ENCODE data around the gene ZDHHC3. TPM values are rescaled to one million over a fixed set of nuclear protein-coding genes. Genes with fewer than 3 reads are reported as not detected.

Gene ZDHHC3
- total RNA-seq, 1 experiment from 2014 or later: 122 TPM

GRCh38 chr3:44931791-44932190, 44.2 kb downstream of the ZDHHC3 start:
- H3K79me2 ChIP-seq (ENCODE audit: low read length): 0 out of 2 replicates have a peak, but pooled peaks cover 3% of the 10 kb centered on the region
- no peaks in the 10 kb centered on the region for H3K9me3 ChIP-seq (ENCODE audit: low read length)
- no peaks in the 10 kb centered on the region for H3K9me2 ChIP-seq (replicated peaks; ENCODE audit: low read length)
- H3K9ac ChIP-seq (ENCODE audit: low read length): no peak overlapping the region
- H3K4me2 ChIP-seq (ENCODE audit: low read length): no peak overlapping the region
- no peaks in the 10 kb centered on the region for H3F3A ChIP-seq (ENCODE audit: low read length, unreplicated experiment)
- H3K4me3 ChIP-seq (ENCODE audit: low read length): no peak overlapping the region
- no peaks in the 10 kb centered on the region for H4K20me1 ChIP-seq (ENCODE audit: low read length)
- TF ChIP-seq CTCF (conservative IDR thresholded peaks at IDR 0.05; ENCODE audit: low read depth, low read length) (no peak), EZH2 (IDR thresholded peaks at IDR 0.05; ENCODE audit: low read length, unreplicated experiment) (no peak), EZH2phosphoT487 (IDR thresholded peaks at IDR 0.05; ENCODE audit: borderline replicate concordance, low read length) (no peak)
- H2AFZ ChIP-seq (ENCODE audit: low read length): no peak overlapping the region
- POLR2A ChIA-PET (ENCODE audit: unreplicated experiment): no interaction called here
- CTCF ChIA-PET: no interaction called here
- H3K27ac ChIP-seq (ENCODE audit: low read length): no peak overlapping the region
- H3K4me1 ChIP-seq (ENCODE audit: insufficient read depth, low read length): no peaks in the 10 kb centered on the region
- no peak for ATAC-seq
- no peak for DNase-seq
- no peaks in the 10 kb centered on the region for H3K27me3 ChIP-seq (ENCODE audit: low read length)
- no TSS peak for BruUV-seq (replicated peaks)
- peaks cover 31% of the 10 kb centered on the region; the same call in 1 of the 2 replicates for H3K36me3 ChIP-seq (ENCODE audit: low read depth, low read length)
- intact Hi-C loops (cut with micrococcal nuclease): no loop called here

- Histone ChIP-seq H3K4me2 (ENCODE audit: low read length) (no peak overlapping the region), H4K20me1 (ENCODE audit: low read length) (no peaks in the 10 kb centered on the region), H3K4me3 (ENCODE audit: low read length) (no peak overlapping the region), H3K9me3 (ENCODE audit: low read length) (no peaks in the 10 kb centered on the region), H3K9me2 (replicated peaks; ENCODE audit: low read length) (no peaks in the 10 kb centered on the region), H3K4me1 (ENCODE audit: insufficient read depth, low read length) (no peaks in the 10 kb centered on the region), H3K9ac (ENCODE audit: low read length) (no peak overlapping the region), H3F3A (ENCODE audit: low read length, unreplicated experiment) (no peaks in the 10 kb centered on the region), H3K79me2 (ENCODE audit: low read length) (0 out of 2 replicates have a peak, but pooled peaks cover 3% of the 10 kb centered on the region), H3K27ac (ENCODE audit: low read length) (no peak overlapping the region), H3K36me3 (ENCODE audit: low read depth, low read length) (peaks cover 39% of the 10 kb centered on the region; the same call in 1 of the 2 replicates), H2AFZ (ENCODE audit: low read length) (no peak overlapping the region), H3K27me3 (ENCODE audit: low read length) (no peaks in the 10 kb centered on the region)
- ChIA-PET POLR2A (ENCODE audit: unreplicated experiment) (no interaction called here), CTCF (no interaction called here)
- intact Hi-C loops (cut with micrococcal nuclease): no loop called here
- no TSS peak for BruUV-seq (replicated peaks)
- no peak for ATAC-seq
- DNase-seq: no peak
- TF ChIP-seq EZH2phosphoT487 (IDR thresholded peaks at IDR 0.05; ENCODE audit: borderline replicate concordance, low read length) (no peak), EZH2 (IDR thresholded peaks at IDR 0.05; ENCODE audit: low read length, unreplicated experiment) (no peak), CTCF (conservative IDR thresholded peaks at IDR 0.05; ENCODE audit: low read depth, low read length) (no peak)
These were observed 45.1 kb downstream of the ZDHHC3 start for GRCh38 chr3:44930911-44931310.

- TF ChIP-seq CTCF (conservative IDR thresholded peaks at IDR 0.05; ENCODE audit: low read depth, low read length): no peak
- no peak for TF ChIP-seq EZH2 (IDR thresholded peaks at IDR 0.05; ENCODE audit: low read length, unreplicated experiment)
- no peak for TF ChIP-seq EZH2phosphoT487 (IDR thresholded peaks at IDR 0.05; ENCODE audit: borderline replicate concordance, low read length)
- Histone ChIP-seq H3K4me3 (ENCODE audit: low read length) (no peak overlapping the region), H3K36me3 (ENCODE audit: low read depth, low read length) (peaks cover 43% of the 10 kb centered on the region; the same call in 1 of the 2 replicates), H3K4me1 (ENCODE audit: insufficient read depth, low read length) (0 out of 2 replicates have a peak, but pooled peaks cover 9% of the 10 kb centered on the region), H3F3A (ENCODE audit: low read length, unreplicated experiment) (no peaks in the 10 kb centered on the region), H3K9me2 (replicated peaks; ENCODE audit: low read length) (no peaks in the 10 kb centered on the region), H3K4me2 (ENCODE audit: low read length) (no peak overlapping the region), H3K27me3 (ENCODE audit: low read length) (no peaks in the 10 kb centered on the region), H3K9ac (ENCODE audit: low read length) (no peak overlapping the region), H4K20me1 (ENCODE audit: low read length) (no peaks in the 10 kb centered on the region), H2AFZ (ENCODE audit: low read length) (no peak overlapping the region), H3K9me3 (ENCODE audit: low read length) (no peaks in the 10 kb centered on the region), H3K27ac (ENCODE audit: low read length) (no peak overlapping the region), H3K79me2 (ENCODE audit: low read length) (no peaks in the 10 kb centered on the region)
- BruUV-seq (replicated peaks): no TSS peak
- DNase-seq (no peak), ATAC-seq (no peak)
- ChIA-PET POLR2A (ENCODE audit: unreplicated experiment) (no interaction called here), CTCF (no interaction called here)
- intact Hi-C loops (cut with micrococcal nuclease): no loop called here
These were observed 46.2 kb downstream of the ZDHHC3 start for GRCh38 chr3:44929782-44930181.

All from PC-3 (cell line).